AG09309 (cell line): Measurements from ENCODE around the gene PCGF5.
"Not testable (repeated sequence)": the region's sequence is repeated elsewhere in the genome, so short reads cannot be mapped to it uniquely, and the experiment has no call there.

ENCODE experiments used
- DNase-seq: peaks from one replicate; pipeline ENCODE4 v3.0.0-alpha.2; 2010; ENCODE audit warnings: low read depth
- H3K4me3 ChIP-seq: 2 replicates; pipeline ENCODE4 v1.5.1; 2011; ENCODE audit warnings: mild to moderate bottlenecking, low read depth, low read length, moderate library complexity; ENCODE audit not compliant: control insufficient read depth
- TF ChIP-seq, protein P1 (sequence below): IDR thresholded peaks from 2 replicates; pipeline ENCODE4 v1.5.1; 2011; ENCODE audit warnings: mild to moderate bottlenecking, low read depth, low read length, inconsistent platforms; ENCODE audit not compliant: insufficient read depth, control insufficient read depth; ENCODE audit errors: missing control alignments

PCGF5 gene

GRCh38 chr10:91299999-91300575 is 79.6 kb downstream of the PCGF5 start:
- TF ChIP-seq, protein P1, sequence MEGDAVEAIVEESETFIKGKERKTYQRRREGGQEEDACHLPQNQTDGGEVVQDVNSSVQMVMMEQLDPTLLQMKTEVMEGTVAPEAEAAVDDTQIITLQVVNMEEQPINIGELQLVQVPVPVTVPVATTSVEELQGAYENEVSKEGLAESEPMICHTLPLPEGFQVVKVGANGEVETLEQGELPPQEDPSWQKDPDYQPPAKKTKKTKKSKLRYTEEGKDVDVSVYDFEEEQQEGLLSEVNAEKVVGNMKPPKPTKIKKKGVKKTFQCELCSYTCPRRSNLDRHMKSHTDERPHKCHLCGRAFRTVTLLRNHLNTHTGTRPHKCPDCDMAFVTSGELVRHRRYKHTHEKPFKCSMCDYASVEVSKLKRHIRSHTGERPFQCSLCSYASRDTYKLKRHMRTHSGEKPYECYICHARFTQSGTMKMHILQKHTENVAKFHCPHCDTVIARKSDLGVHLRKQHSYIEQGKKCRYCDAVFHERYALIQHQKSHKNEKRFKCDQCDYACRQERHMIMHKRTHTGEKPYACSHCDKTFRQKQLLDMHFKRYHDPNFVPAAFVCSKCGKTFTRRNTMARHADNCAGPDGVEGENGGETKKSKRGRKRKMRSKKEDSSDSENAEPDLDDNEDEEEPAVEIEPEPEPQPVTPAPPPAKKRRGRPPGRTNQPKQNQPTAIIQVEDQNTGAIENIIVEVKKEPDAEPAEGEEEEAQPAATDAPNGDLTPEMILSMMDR: no peak
- no peak overlapping the region for H3K4me3 ChIP-seq
- no peak for DNase-seq

GRCh38 chr10:91302946-91303345 is 82.5 kb downstream of the PCGF5 start:
- not testable (repeated sequence) for DNase-seq

DNA sequence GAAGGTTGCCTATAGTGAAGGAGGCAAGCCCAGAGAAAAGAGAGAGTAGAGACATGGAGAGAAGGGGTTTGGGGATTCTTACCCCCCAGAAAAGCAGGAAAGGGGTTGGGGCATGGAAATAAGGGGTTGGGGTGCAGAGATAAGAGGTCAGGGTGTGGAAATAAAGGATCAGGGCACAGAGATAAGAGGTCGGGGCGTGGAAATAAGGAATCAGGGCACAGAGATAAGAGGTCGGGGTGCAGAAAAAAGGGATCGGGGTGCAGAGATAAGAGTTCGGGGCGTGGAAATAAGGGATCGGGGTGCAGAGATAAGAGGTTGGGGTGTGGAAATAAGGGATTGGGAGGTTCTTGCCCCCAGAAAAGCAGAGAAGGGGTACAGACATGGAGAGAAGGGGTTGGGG is 85.5 kb downstream of the PCGF5 start:
- H3K4me3 ChIP-seq, DNase-seq: not testable (repeated sequence)

More at GRCh38 chr10:91302946-91303345, 82.5 kb downstream of the PCGF5 start:
- not testable (repeated sequence) for H3K4me3 ChIP-seq

DNA sequence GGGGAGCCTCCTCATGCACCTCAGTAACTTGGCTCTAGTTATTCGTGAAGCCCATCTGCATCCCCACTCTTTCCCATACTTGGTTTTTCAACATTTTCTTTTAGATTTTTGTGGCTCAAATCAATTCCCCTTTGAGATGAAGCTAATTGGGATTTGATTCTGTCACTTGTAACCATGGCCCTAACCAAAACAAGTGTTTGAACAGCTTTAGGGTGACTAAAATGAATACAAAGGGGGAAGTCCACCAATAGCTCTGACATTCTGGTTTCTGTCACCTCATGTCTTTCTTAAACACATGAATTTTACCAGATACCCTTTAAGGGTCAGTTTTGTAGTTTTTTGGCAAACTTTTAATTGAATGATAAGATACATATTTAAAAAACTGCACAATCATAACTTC is 87.0 kb downstream of the PCGF5 start:
- TF ChIP-seq, protein P1: no peak
- no peak for DNase-seq
- no peak overlapping the region for H3K4me3 ChIP-seq

DNA sequence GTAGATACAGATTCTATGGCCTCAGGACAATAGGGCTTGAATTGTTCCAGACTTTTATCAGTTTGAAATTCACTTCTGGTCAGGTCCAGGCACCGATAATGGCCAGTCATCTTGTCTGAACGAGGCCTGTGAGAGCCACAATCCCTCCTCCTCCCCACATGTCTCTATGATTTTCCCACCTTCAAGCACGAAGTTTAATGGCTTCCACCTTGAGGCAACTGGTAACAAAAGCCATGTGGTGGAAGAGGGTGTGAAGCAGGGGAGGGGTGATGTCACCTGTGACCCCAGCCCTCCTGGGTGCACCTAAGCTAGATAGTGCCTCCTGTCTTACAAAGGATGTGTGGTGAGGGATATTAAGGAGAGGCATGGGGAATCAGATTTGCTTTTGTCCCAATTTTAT is 89.2 kb downstream of the PCGF5 start:
- H3K4me3 ChIP-seq: no peak overlapping the region
- TF ChIP-seq, protein P1: no peak
- DNase-seq: no peak

GRCh38 chr10:91311601-91312381 is 91.3 kb downstream of the PCGF5 start:
- TF ChIP-seq, protein P1: no peak
- H3K4me3 ChIP-seq: no peak overlapping the region
- DNase-seq: no peak

GRCh38 chr10:91312382-91312733 is 91.9 kb downstream of the PCGF5 start:
- TF ChIP-seq, protein P1: no peak
- no peak for DNase-seq

More at GRCh38 chr10:91312382-91312733, 91.9 kb downstream of the PCGF5 start:
- no peak overlapping the region for H3K4me3 ChIP-seq
